PFSK-1 (cell line): ENCODE measurements around the gene WDR48.

ENCODE experiments used
- POLR2AphosphoS5 ChIP-seq: IDR thresholded peaks from 2 replicates; pipeline ENCODE4 v1.6.1; 2012; ENCODE audit warnings: low read depth, mild to moderate bottlenecking, control low read depth, low read length, moderate library complexity
- SIN3A ChIP-seq: IDR thresholded peaks from 2 replicates; pipeline ENCODE4 v1.6.1; 2012; ENCODE audit warnings: mild to moderate bottlenecking, low read length, moderate library complexity, borderline replicate concordance; ENCODE audit not compliant: insufficient read depth
- TAF1 ChIP-seq: IDR thresholded peaks from 2 replicates; pipeline ENCODE4 v1.6.1; 2012; ENCODE audit warnings: low read length, control low read depth, borderline replicate concordance; ENCODE audit not compliant: insufficient read depth
- TF ChIP-seq, protein P1 (sequence below), 2 experiments: IDR thresholded peaks; 2 replicates each; pipeline versions ENCODE4 v1.6.1 to v1.8.0; 2011 to 2012; ENCODE audit warnings: low read depth in 2 of 2, low read length in 2 of 2, control low read depth in 1 of 2, inconsistent platforms in 1 of 2, mild to moderate bottlenecking in 1 of 2, moderate library complexity in 1 of 2; ENCODE audit not compliant: insufficient read depth in 1 of 2

DNA sequence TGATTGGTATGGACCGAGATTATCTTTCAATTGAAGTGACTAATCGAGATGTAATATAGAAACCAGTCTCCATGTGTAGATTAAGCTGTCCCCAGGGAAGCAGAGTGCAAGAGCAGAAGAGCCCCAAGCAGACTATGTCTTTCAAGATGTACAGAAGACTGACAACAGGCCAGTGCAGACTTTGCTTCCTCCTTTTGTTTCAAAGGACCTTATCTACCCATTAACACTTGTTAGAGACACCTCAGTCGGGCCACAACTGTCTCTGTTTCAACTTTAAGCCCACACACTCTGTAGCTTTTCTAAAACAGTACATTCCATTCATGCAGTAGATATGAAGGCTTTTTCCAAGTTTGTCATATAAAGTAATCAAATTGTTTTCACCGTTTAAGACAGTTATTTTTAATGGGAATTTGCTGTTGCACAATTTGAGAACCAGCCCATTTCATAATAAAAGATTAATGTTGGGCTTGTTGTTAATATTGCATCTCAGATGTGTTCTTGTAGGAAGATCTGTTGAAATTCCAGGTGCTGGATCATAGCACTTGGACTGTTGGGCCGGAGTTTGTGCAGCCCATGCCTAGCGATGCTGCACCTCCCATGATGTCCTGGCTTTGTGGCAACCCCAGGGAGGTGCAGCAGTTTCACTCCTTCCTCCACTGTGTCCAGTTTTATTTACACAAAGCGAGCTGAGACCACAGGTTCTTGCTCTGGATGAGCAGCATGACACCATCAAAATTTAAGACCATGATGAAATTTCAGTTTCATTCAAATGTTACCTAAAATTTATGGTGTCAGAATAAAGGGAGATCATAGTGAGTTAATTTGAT is 43.2 kb downstream of the WDR48 start:
- TF ChIP-seq POLR2AphosphoS5 (no peak), SIN3A (no peak), TAF1 (no peak)
- TF ChIP-seq, protein P1, sequence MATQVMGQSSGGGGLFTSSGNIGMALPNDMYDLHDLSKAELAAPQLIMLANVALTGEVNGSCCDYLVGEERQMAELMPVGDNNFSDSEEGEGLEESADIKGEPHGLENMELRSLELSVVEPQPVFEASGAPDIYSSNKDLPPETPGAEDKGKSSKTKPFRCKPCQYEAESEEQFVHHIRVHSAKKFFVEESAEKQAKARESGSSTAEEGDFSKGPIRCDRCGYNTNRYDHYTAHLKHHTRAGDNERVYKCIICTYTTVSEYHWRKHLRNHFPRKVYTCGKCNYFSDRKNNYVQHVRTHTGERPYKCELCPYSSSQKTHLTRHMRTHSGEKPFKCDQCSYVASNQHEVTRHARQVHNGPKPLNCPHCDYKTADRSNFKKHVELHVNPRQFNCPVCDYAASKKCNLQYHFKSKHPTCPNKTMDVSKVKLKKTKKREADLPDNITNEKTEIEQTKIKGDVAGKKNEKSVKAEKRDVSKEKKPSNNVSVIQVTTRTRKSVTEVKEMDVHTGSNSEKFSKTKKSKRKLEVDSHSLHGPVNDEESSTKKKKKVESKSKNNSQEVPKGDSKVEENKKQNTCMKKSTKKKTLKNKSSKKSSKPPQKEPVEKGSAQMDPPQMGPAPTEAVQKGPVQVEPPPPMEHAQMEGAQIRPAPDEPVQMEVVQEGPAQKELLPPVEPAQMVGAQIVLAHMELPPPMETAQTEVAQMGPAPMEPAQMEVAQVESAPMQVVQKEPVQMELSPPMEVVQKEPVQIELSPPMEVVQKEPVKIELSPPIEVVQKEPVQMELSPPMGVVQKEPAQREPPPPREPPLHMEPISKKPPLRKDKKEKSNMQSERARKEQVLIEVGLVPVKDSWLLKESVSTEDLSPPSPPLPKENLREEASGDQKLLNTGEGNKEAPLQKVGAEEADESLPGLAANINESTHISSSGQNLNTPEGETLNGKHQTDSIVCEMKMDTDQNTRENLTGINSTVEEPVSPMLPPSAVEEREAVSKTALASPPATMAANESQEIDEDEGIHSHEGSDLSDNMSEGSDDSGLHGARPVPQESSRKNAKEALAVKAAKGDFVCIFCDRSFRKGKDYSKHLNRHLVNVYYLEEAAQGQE (IDR thresholded peaks at IDR 0.05; ENCODE audit: insufficient read depth in 1 of 2, low read depth in 2 of 2, low read length in 2 of 2): no peak
